Uterus (tissue), 4 donors: Measurements from ENCODE around the gene SCFD2. TPM values are rescaled to one million over a fixed set of nuclear protein-coding genes. Genes with fewer than 3 reads are reported as not detected.

ENCODE experiments used
- DNase-seq, 2 donors: peaks; one replicate each; pipeline ENCODE4 v3.0.0-alpha.2; 2019 to 2020
- H3K27ac ChIP-seq, 2 donors: fragments of 200-600 bp; sonication (generic); 1 replicate in 1 of 2; 2 replicates in 1 of 2; pipeline ENCODE4 v1.5.1; 2016 to 2018
- H3K27me3 ChIP-seq, 2 donors: fragments of 200-600 bp; sonication (generic); one replicate each; pipeline ENCODE4 v1.5.1; 2018 to 2019; ENCODE audit warnings: control low read depth in 1 of 2
- H3K36me3 ChIP-seq, 2 donors: fragments of 200-600 bp; sonication (generic); one replicate each; pipeline ENCODE4 v1.5.1; 2019; ENCODE audit warnings: control low read depth in 1 of 2
- H3K4me1 ChIP-seq, 2 donors: fragments of 200-600 bp; sonication (generic); one replicate each; pipeline ENCODE4 v1.5.1; 2018 to 2019; ENCODE audit warnings: control low read depth in 1 of 2
- H3K4me3 ChIP-seq, 2 donors: fragments of 200-600 bp; sonication (generic); 1 replicate in 1 of 2; 2 replicates in 1 of 2; pipeline ENCODE4 v1.5.1; 2018 to 2019; ENCODE audit warnings: mild to moderate bottlenecking in 1 of 2
- H3K9me3 ChIP-seq, 2 donors: fragments of 200-600 bp; sonication (generic); one replicate each; pipeline ENCODE4 v1.5.1; 2019; ENCODE audit warnings: control low read depth in 1 of 2
- POLR2A ChIP-seq, 2 donors: fragments of 450-650 bp; IDR thresholded peaks; one replicate each; pipeline ENCODE4 v1.6.1; 2016; ENCODE audit warnings: antibody characterized with exemption in 2 of 2, mild to moderate bottlenecking in 1 of 2, moderate library complexity in 1 of 2
- intact Hi-C: fragments of 100-400 bp; cut with DNase I; formaldehyde crosslinking; loops from one replicate; pipeline ENCODE4 v1.15.1; 2023; ENCODE audit warnings: low total_unique reads
- total RNA-seq, 4 donors: library from RNA; depleted of rRNA in 3 of 4; stranded (reverse); fragments of >200 nt in 3 of 4; gene quantifications; one replicate each; pipeline versions ENCODE4 v1.1.0 to v1.2.4, GENCODE V29; 2014 to 2023
- TF ChIP-seq, protein P1 (sequence below), 4 experiments: fragments of 200-600 bp in 2 of 4; fragments of 450-650 bp in 2 of 4; sonication (generic) in 2 of 4; IDR thresholded peaks; one replicate each; pipeline ENCODE4 v1.5.1; 2016 to 2019; ENCODE audit warnings: antibody characterized with exemption in 4 of 4, mild to moderate bottlenecking in 2 of 4, moderate library complexity in 1 of 4
- donor health status: DM: yes; HTN: yes; CAD: no.

Gene SCFD2
- total RNA-seq, 4 donors from 2014 or later = 19.6 to 36.2 (median 24.5) TPM

DNA sequence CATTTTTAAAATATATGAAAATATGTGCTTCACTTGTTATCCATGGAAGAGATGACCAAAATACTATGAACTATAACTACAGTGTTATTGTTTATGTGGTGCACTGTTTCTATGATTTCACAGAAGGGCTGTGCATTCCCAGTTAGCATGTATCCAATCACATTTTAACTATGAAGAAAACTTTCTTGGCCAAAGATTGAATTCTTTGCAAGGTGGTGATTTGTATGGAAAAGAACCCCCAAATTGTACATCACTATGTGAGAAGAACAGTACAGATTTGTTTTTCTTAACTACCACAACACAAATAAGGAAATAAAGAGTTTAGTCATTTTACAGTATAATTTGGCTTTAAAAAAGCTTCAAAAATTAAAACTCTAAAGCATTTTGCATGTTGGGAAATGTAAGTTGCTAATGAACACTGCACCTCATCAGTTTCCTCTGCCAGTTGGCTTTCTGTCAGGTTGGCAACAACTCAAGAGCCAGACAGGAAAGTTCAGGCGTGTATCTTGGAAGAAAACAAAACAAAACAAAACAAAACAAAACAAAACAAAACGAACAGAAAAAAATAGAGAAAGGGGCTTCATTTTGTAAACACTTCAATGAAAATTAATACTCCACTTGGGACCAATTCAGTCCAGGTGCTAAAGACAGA lies 237.0 kb downstream of the SCFD2 start:
- Histone ChIP-seq H3K27me3 (no peaks in the 10 kb centered on the region), H3K27ac (peak overlapping the region in 1 of 2 donors; percentile 14), H3K9me3 (no peaks in the 10 kb centered on the region), H3K36me3 (no peaks in the 10 kb centered on the region), H3K4me3 (no peak overlapping the region), H3K4me1 (peaks cover 0 to 15% of the 10 kb centered on the region in 2 donors)
- intact Hi-C loops = no loop called here
- peak; percentile 41 to 61 for DNase-seq
- TF ChIP-seq, protein P1, sequence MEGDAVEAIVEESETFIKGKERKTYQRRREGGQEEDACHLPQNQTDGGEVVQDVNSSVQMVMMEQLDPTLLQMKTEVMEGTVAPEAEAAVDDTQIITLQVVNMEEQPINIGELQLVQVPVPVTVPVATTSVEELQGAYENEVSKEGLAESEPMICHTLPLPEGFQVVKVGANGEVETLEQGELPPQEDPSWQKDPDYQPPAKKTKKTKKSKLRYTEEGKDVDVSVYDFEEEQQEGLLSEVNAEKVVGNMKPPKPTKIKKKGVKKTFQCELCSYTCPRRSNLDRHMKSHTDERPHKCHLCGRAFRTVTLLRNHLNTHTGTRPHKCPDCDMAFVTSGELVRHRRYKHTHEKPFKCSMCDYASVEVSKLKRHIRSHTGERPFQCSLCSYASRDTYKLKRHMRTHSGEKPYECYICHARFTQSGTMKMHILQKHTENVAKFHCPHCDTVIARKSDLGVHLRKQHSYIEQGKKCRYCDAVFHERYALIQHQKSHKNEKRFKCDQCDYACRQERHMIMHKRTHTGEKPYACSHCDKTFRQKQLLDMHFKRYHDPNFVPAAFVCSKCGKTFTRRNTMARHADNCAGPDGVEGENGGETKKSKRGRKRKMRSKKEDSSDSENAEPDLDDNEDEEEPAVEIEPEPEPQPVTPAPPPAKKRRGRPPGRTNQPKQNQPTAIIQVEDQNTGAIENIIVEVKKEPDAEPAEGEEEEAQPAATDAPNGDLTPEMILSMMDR (IDR thresholded peaks at IDR 0.05) = no peak
- no peak for TF ChIP-seq POLR2A (IDR thresholded peaks at IDR 0.05)

DNA sequence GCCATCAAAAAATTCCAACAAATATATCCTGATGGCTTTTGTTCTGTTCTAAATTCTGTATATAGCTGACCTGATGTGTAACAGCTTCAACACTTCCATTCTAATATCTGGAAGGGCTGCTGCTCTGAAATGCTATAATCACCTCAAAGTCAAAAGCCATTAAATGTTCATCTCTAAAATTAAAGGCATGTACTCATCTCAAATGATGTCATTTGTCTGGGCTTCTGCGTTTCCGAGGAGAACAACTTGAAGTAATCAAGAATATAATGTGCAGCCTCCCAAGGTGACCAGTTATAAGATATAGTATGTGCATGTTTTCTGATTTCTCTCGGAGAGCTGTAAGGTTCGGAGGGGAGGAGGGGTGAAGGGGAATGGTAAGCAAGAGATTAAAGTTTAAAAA lies 237.6 kb downstream of the SCFD2 start:
- no peak overlapping the region for H3K27ac ChIP-seq
- no peaks in the 10 kb centered on the region for H3K36me3 ChIP-seq
- DNase-seq = no peak
- H3K4me1 ChIP-seq = peaks cover 0 to 15% of the 10 kb centered on the region in 2 donors
- no peaks in the 10 kb centered on the region for H3K27me3 ChIP-seq
- TF ChIP-seq, protein P1 (IDR thresholded peaks at IDR 0.05) = no peak
- TF ChIP-seq POLR2A (IDR thresholded peaks at IDR 0.05) = no peak
- no peak overlapping the region for H3K4me3 ChIP-seq
- no peaks in the 10 kb centered on the region for H3K9me3 ChIP-seq
- intact Hi-C loops = no loop called here

DNA sequence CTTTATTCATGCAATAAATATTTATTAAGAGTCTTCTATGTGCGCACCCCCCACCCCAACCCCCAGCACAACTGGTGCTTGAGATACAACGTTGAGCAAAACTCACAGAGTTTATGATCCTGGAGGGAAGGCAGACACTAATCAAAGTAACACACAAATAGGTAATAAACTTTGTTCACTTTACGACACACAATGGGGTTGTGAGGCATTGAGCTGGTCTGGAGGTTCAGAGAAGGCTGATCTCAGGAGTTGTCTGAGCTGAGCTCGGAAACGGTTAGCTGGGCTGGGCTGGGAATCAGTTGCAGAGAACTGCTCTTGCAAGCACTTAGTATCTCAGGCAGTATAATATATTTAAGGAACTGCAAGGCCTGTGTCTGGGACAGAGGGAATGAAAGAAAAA lies 238.5 kb downstream of the SCFD2 start:
- no peaks in the 10 kb centered on the region for H3K27me3 ChIP-seq
- no peak overlapping the region for H3K27ac ChIP-seq
- peaks cover 0 to 15% of the 10 kb centered on the region in 2 donors for H3K4me1 ChIP-seq
- TF ChIP-seq, protein P1 (IDR thresholded peaks at IDR 0.05) = no peak
- TF ChIP-seq POLR2A (IDR thresholded peaks at IDR 0.05) = no peak
- H3K4me3 ChIP-seq = no peak overlapping the region
- no peaks in the 10 kb centered on the region for H3K36me3 ChIP-seq
- intact Hi-C loops = no loop called here
- no peaks in the 10 kb centered on the region for H3K9me3 ChIP-seq
- DNase-seq = no peak

- no peaks in the 10 kb centered on the region for H3K9me3 ChIP-seq
- TF ChIP-seq, protein P1 (IDR thresholded peaks at IDR 0.05) = no peak
- no peak for TF ChIP-seq POLR2A (IDR thresholded peaks at IDR 0.05)
- H3K36me3 ChIP-seq = no peaks in the 10 kb centered on the region
- intact Hi-C loops = no loop called here
- no peak for DNase-seq
- H3K4me3 ChIP-seq = no peak overlapping the region
- H3K27me3 ChIP-seq = no peaks in the 10 kb centered on the region
- H3K27ac ChIP-seq = no peak overlapping the region
- peaks cover 0 to 7% of the 10 kb centered on the region in 2 donors for H3K4me1 ChIP-seq
These were observed 239.8 kb downstream of the SCFD2 start for GRCh38 chr4:53126099-53126498.

- intact Hi-C loops = no loop called here
- Histone ChIP-seq H3K27ac (no peak overlapping the region), H3K36me3 (no peaks in the 10 kb centered on the region), H3K4me3 (no peak overlapping the region), H3K4me1 (no peaks in the 10 kb centered on the region), H3K27me3 (no peaks in the 10 kb centered on the region), H3K9me3 (no peaks in the 10 kb centered on the region)
- TF ChIP-seq, protein P1 (IDR thresholded peaks at IDR 0.05) = no peak
- TF ChIP-seq POLR2A (IDR thresholded peaks at IDR 0.05) = no peak
- no peak for DNase-seq
These were observed 242.0 kb downstream of the SCFD2 start for GRCh38 chr4:53123819-53124218.
